ENCODE data around the gene TF. TPM values are rescaled to one million over a fixed set of nuclear protein-coding genes. Genes with fewer than 3 reads are reported as not detected.

TF gene
- total and polyA plus RNA-seq, 10 of the 15 experiments (the other 5 are each of a cell fraction or from before 2014, with no cell fraction given): under 0.01 to 8.9 (median 0.05) TPM; not detected in 1

DNA sequence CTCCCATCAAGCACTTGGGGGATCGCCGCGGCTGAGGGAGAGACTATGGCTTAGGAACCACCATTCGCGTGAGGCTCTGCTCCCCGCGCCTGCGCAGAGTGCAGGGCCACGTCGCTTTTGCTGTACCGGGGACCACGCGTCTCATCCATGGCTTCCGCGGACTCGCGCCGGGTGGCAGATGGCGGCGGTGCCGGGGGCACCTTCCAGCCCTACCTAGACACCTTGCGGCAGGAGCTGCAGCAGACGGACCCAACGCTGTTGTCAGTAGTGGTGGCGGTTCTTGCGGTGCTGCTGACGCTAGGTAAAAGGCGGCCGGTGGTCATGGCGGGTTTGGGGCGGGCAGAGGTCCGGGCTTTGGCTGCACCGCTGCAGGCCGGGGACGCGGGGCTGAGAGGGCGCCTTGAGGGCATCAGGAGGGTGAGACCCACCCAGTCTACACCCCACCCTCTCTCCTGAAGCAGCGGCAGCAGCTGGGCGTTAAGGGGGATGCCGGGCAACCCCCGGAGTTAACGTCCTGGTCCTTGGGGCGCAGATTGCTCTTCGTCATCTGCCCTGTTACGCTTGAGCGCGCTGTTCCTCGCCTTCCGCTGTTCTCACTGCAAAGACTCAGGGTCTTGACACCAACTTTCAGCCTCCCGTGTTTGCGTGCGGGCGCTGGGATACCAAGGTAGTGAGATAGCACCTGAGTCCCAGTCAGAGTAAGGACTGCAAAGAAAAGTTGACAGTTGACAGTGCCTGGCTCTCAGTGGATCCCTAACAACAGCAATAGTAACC, 59.7 kb downstream of the TF start, which contains the start of gene SRPRB (continued):
- peak; percentile 92 for TF ChIP-seq MYC (IDR thresholded peaks at IDR 0.05; ENCODE audit: insufficient read depth, insufficient read length, insufficient replicate concordance, low read length, severe bottlenecking)
- TF ChIP-seq RBBP5 (conservative IDR thresholded peaks at IDR 0.05): no peak
- no peak for TF ChIP-seq EED (IDR thresholded peaks at IDR 0.05; ENCODE audit: low read depth)
- peak; percentile 74 for TF ChIP-seq LARP7 (IDR thresholded peaks at IDR 0.05)
- TF ChIP-seq, protein P1, sequence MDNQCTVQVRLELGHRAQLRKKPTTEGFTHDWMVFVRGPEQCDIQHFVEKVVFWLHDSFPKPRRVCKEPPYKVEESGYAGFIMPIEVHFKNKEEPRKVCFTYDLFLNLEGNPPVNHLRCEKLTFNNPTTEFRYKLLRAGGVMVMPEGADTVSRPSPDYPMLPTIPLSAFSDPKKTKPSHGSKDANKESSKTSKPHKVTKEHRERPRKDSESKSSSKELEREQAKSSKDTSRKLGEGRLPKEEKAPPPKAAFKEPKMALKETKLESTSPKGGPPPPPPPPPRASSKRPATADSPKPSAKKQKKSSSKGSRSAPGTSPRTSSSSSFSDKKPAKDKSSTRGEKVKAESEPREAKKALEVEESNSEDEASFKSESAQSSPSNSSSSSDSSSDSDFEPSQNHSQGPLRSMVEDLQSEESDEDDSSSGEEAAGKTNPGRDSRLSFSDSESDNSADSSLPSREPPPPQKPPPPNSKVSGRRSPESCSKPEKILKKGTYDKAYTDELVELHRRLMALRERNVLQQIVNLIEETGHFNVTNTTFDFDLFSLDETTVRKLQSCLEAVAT (IDR thresholded peaks at IDR 0.05): 0 out of 2 replicates have a peak, but pooled peaks have one; percentile 50
- peak; percentile 94 for TF ChIP-seq YY1 (IDR thresholded peaks at IDR 0.05; ENCODE audit: low read depth, low read length)
- TF ChIP-seq, protein P2, sequence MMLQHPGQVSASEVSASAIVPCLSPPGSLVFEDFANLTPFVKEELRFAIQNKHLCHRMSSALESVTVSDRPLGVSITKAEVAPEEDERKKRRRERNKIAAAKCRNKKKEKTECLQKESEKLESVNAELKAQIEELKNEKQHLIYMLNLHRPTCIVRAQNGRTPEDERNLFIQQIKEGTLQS (IDR thresholded peaks at IDR 0.05; ENCODE audit: borderline replicate concordance, extremely low read depth, low read depth, low read length): no peak
- peak; percentile 68; the same call in 1 of the 2 replicates for TF ChIP-seq RB1 (IDR thresholded peaks at IDR 0.05; ENCODE audit: borderline replicate concordance)
- no peak for TF ChIP-seq TBL1XR1 (IDR thresholded peaks at IDR 0.05; ENCODE audit: low read depth, low read length)
- TF ChIP-seq BACH1 (IDR thresholded peaks at IDR 0.05; ENCODE audit: borderline replicate concordance): no peak
- TF ChIP-seq DPF2 (IDR thresholded peaks at IDR 0.05): peak; percentile 29; the same call in 1 of the 2 replicates
- TF ChIP-seq EP300 (IDR thresholded peaks at IDR 0.05; ENCODE audit: borderline replicate concordance in 1 of 2, control insufficient read depth in 1 of 2, low read depth in 2 of 2, low read length in 2 of 2): 0 out of 4 replicates have a peak, but pooled peaks of 1 of the 2 experiments have one; percentile 8
- peak; percentile 98 for TF ChIP-seq MXI1 (IDR thresholded peaks at IDR 0.05; ENCODE audit: low read depth, low read length)
- TF ChIP-seq POLR2AphosphoS5 (IDR thresholded peaks at IDR 0.05; ENCODE audit: low read length): peak; percentile 93
- TF ChIP-seq, protein P3, sequence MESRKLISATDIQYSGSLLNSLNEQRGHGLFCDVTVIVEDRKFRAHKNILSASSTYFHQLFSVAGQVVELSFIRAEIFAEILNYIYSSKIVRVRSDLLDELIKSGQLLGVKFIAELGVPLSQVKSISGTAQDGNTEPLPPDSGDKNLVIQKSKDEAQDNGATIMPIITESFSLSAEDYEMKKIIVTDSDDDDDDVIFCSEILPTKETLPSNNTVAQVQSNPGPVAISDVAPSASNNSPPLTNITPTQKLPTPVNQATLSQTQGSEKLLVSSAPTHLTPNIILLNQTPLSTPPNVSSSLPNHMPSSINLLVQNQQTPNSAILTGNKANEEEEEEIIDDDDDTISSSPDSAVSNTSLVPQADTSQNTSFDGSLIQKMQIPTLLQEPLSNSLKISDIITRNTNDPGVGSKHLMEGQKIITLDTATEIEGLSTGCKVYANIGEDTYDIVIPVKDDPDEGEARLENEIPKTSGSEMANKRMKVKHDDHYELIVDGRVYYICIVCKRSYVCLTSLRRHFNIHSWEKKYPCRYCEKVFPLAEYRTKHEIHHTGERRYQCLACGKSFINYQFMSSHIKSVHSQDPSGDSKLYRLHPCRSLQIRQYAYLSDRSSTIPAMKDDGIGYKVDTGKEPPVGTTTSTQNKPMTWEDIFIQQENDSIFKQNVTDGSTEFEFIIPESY (IDR thresholded peaks at IDR 0.05): no peak
- peak; percentile 86 for TF ChIP-seq SIX5 (IDR thresholded peaks at IDR 0.05; ENCODE audit: low read depth, low read length, severe bottlenecking)
- peak; percentile 82 for TF ChIP-seq CREM (IDR thresholded peaks at IDR 0.05; ENCODE audit: low read depth)
- TF ChIP-seq, protein P4, sequence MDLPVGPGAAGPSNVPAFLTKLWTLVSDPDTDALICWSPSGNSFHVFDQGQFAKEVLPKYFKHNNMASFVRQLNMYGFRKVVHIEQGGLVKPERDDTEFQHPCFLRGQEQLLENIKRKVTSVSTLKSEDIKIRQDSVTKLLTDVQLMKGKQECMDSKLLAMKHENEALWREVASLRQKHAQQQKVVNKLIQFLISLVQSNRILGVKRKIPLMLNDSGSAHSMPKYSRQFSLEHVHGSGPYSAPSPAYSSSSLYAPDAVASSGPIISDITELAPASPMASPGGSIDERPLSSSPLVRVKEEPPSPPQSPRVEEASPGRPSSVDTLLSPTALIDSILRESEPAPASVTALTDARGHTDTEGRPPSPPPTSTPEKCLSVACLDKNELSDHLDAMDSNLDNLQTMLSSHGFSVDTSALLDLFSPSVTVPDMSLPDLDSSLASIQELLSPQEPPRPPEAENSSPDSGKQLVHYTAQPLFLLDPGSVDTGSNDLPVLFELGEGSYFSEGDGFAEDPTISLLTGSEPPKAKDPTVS (IDR thresholded peaks at IDR 0.05; ENCODE audit: low read depth, low read length): no peak
- TF ChIP-seq PAX8 (IDR thresholded peaks at IDR 0.05): no peak
- TF ChIP-seq HCFC1 (IDR thresholded peaks at IDR 0.05; ENCODE audit: low read length): peak; percentile 93
- no peak for TF ChIP-seq NBN (IDR thresholded peaks at IDR 0.05)
- peak; percentile 54; the same call in 1 of the 3 replicates for TF ChIP-seq POU2F2 (IDR thresholded peaks at IDR 0.05; ENCODE audit: borderline replicate concordance, low read depth, low read length)
- TF ChIP-seq SP1 (IDR thresholded peaks at IDR 0.05; ENCODE audit: low read depth, low read length): peak; percentile 10
- TF ChIP-seq, protein P5, sequence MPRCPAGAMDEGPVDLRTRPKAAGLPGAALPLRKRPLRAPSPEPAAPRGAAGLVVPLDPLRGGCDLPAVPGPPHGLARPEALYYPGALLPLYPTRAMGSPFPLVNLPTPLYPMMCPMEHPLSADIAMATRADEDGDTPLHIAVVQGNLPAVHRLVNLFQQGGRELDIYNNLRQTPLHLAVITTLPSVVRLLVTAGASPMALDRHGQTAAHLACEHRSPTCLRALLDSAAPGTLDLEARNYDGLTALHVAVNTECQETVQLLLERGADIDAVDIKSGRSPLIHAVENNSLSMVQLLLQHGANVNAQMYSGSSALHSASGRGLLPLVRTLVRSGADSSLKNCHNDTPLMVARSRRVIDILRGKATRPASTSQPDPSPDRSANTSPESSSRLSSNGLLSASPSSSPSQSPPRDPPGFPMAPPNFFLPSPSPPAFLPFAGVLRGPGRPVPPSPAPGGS (IDR thresholded peaks at IDR 0.05; ENCODE audit: borderline replicate concordance, insufficient read depth, low read depth, low read length, poor library complexity, severe bottlenecking): no peak

Measured in GM12878 (cell line).